Panc1 (cell line): ENCODE measurements around the gene SLC7A1. TPM values are rescaled to one million over a fixed set of nuclear protein-coding genes. Genes with fewer than 3 reads are reported as not detected.

Source experiments
- ATAC-seq: fragments of 200-7000 bp; cut with Tn5 transposase; 2 replicates; pipeline ENCODE4 v1.9.1; 2020; ENCODE audit warnings: mild to moderate bottlenecking, moderate library complexity
- BruUV-seq: library from RNA; stranded (reverse); fragments of 400-500 nt; replicated peaks from 2 replicates; lab custom pipeline; 2021; lab: Mats Ljungman, UMichigan
- CTCF ChIA-PET: fragments of 300-600 bp; sonication (Branson Sonifier 250); formaldehyde crosslinking; loops from one replicate; lab custom pipeline; 2022; ENCODE audit warnings: antibody characterized with exemption; lab: Charles Lee
- POLR2A ChIA-PET: fragments of 300-600 bp; sonication (Branson Sonifier 250); formaldehyde crosslinking; loops from one replicate; lab custom pipeline; 2022; ENCODE audit warnings: antibody characterized with exemption; lab: Charles Lee
- DNase-seq: peaks from one replicate; pipeline ENCODE4 v3.0.0-alpha.2; 2010; ENCODE audit warnings: low read depth, low spot score
- H3K27ac ChIP-seq: 2 replicates; pipeline ENCODE4 v1.5.1; 2011; ENCODE audit warnings: mild to moderate bottlenecking, low read length, inconsistent platforms
- H3K27me3 ChIP-seq: fragments of 200-500 bp; sonication (Bioruptor generic); 2 replicates; pipeline ENCODE4 v1.6.0; 2014; ENCODE audit warnings: low read length, inconsistent platforms; ENCODE audit not compliant: control insufficient read depth, insufficient read depth
- H3K36me3 ChIP-seq: fragments of 200-500 bp; sonication (Bioruptor generic); 2 replicates; pipeline ENCODE4 v1.5.1; 2014; ENCODE audit warnings: inconsistent platforms, mild to moderate bottlenecking, low read length, moderate library complexity; ENCODE audit not compliant: control insufficient read depth, insufficient read depth
- H3K4me1 ChIP-seq: 2 replicates; pipeline ENCODE4 v1.5.1; 2011; ENCODE audit warnings: inconsistent platforms, mild to moderate bottlenecking, low read length, moderate library complexity; ENCODE audit not compliant: control insufficient read depth, insufficient read depth
- H3K4me3 ChIP-seq, 2 experiments: 2 replicates each; pipeline ENCODE4 v1.5.1; 2011 to 2012; ENCODE audit warnings: low read depth in 2 of 2, low read length in 2 of 2, mild to moderate bottlenecking in 2 of 2, inconsistent platforms in 1 of 2, moderate library complexity in 1 of 2
- H3K9me3 ChIP-seq: fragments of 200-500 bp; sonication (Bioruptor generic); 2 replicates; pipeline ENCODE4 v1.5.1; 2014; ENCODE audit warnings: low read depth, mild to moderate bottlenecking, inconsistent platforms, low read length, moderate library complexity; ENCODE audit not compliant: control insufficient read depth, insufficient read depth
- POLR2AphosphoS5 ChIP-seq: IDR thresholded peaks from 2 replicates; pipeline ENCODE4 v1.6.1; 2012; ENCODE audit warnings: mild to moderate bottlenecking, low read depth, low read length, moderate library complexity
- SIN3A ChIP-seq: IDR thresholded peaks from 2 replicates; pipeline ENCODE4 v1.6.1; 2012; ENCODE audit warnings: low read depth, mild to moderate bottlenecking, low read length, moderate library complexity, borderline replicate concordance; ENCODE audit not compliant: insufficient read depth
- TCF7L2 ChIP-seq: IDR thresholded peaks from 2 replicates; pipeline ENCODE4 v1.6.1; 2011; ENCODE audit warnings: mild to moderate bottlenecking, low read depth, low read length, inconsistent platforms
- in situ Hi-C: cut with HindIII; loops from 2 replicates; pipeline ENCODE4 v1.10.0; 2016; ENCODE audit warnings: low sequenced_read_pairs, low pct_unique_long_range_greater_than_20kb
- intact Hi-C: fragments of 100-400 bp; cut with micrococcal nuclease; formaldehyde crosslinking; loops from one replicate; pipeline ENCODE4 v1.10.0; 2022; ENCODE audit not compliant: unreplicated experiment
- total RNA-seq: library from RNA; stranded (reverse); gene quantifications from one replicate; pipeline ENCODE4 v1.2.1, GENCODE V29; 2021; ENCODE audit not compliant: unreplicated experiment
- TF ChIP-seq, protein P1 (sequence below): fragments of 450-650 bp; IDR thresholded peaks from 2 replicates; pipeline ENCODE4 v1.5.1; 2017; ENCODE audit warnings: mild to moderate bottlenecking
- TF ChIP-seq, protein P2 (sequence below), 2 experiments: IDR thresholded peaks; 2 replicates each; pipeline ENCODE4 v1.6.1; 2011 to 2012; ENCODE audit warnings: low read depth in 2 of 2, control low read depth in 1 of 2, low read length in 1 of 2, mild to moderate bottlenecking in 1 of 2, moderate library complexity in 1 of 2; ENCODE audit not compliant: insufficient read depth in 1 of 2

Gene SLC7A1
- total RNA-seq, 1 experiment from 2014 or later = 63.3 TPM

DNA sequence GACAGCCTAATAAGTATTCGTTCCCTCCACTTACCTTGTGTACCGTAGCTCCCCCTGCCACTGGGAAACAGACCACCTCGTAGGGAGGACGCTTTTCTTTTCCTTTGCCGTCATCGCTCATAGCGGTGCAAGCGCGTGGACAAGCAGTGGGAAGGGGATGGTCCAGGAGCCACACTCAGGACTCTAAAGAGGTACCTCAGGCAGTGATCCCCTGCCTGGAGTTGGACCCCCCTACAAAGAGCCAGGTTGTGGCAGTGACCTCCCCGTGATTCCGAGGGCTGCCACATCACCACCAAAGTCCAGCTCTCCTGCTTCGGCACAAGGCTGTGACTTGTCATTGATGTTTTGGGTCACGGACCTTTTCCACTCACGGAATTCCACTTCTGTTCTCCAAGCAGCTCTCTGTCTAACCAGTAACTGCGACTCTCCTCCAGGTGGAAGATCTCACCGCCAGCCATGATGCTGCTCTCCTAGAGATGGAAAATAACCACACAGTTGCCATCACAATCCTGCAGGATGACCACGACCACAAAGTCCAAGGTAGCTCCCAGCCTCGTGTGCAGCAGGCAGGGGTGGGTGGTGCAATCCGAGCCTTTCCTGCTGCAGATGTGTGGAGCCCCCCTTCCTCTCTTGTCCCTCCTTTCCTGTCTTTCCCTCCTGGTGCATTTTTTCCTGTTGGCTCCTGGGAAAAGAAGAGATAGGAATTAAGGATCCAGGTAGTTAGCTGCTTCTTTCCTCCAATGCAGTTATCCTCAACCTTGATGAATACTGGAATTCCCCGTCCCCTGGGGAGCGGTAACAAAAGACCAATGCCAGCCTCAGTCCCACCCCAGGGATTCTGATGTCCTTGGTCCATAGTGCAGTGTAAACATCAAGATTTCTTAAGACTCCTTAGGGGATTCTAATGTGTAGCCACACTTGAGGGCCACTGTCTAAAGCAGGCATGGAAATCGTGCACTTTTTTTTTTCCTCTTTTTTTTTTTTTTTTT lies 107.7 kb downstream of the SLC7A1 start:
- Histone ChIP-seq H3K27me3 (no peaks in the 10 kb centered on the region; the same call in none of the 2 replicates), H3K4me1 (no peaks in the 10 kb centered on the region), H3K36me3 (no peaks in the 10 kb centered on the region), H3K27ac (no peak overlapping the region), H3K9me3 (no peaks in the 10 kb centered on the region), H3K4me3 (no peak overlapping the region)
- CTCF ChIA-PET = no interaction called here
- intact Hi-C loops = no loop called here
- no peak for ATAC-seq
- in situ Hi-C loops = no loop called here
- no TSS peak for BruUV-seq
- TF ChIP-seq, protein P1, sequence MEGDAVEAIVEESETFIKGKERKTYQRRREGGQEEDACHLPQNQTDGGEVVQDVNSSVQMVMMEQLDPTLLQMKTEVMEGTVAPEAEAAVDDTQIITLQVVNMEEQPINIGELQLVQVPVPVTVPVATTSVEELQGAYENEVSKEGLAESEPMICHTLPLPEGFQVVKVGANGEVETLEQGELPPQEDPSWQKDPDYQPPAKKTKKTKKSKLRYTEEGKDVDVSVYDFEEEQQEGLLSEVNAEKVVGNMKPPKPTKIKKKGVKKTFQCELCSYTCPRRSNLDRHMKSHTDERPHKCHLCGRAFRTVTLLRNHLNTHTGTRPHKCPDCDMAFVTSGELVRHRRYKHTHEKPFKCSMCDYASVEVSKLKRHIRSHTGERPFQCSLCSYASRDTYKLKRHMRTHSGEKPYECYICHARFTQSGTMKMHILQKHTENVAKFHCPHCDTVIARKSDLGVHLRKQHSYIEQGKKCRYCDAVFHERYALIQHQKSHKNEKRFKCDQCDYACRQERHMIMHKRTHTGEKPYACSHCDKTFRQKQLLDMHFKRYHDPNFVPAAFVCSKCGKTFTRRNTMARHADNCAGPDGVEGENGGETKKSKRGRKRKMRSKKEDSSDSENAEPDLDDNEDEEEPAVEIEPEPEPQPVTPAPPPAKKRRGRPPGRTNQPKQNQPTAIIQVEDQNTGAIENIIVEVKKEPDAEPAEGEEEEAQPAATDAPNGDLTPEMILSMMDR = no peak
- TF ChIP-seq, protein P2, sequence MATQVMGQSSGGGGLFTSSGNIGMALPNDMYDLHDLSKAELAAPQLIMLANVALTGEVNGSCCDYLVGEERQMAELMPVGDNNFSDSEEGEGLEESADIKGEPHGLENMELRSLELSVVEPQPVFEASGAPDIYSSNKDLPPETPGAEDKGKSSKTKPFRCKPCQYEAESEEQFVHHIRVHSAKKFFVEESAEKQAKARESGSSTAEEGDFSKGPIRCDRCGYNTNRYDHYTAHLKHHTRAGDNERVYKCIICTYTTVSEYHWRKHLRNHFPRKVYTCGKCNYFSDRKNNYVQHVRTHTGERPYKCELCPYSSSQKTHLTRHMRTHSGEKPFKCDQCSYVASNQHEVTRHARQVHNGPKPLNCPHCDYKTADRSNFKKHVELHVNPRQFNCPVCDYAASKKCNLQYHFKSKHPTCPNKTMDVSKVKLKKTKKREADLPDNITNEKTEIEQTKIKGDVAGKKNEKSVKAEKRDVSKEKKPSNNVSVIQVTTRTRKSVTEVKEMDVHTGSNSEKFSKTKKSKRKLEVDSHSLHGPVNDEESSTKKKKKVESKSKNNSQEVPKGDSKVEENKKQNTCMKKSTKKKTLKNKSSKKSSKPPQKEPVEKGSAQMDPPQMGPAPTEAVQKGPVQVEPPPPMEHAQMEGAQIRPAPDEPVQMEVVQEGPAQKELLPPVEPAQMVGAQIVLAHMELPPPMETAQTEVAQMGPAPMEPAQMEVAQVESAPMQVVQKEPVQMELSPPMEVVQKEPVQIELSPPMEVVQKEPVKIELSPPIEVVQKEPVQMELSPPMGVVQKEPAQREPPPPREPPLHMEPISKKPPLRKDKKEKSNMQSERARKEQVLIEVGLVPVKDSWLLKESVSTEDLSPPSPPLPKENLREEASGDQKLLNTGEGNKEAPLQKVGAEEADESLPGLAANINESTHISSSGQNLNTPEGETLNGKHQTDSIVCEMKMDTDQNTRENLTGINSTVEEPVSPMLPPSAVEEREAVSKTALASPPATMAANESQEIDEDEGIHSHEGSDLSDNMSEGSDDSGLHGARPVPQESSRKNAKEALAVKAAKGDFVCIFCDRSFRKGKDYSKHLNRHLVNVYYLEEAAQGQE (IDR thresholded peaks at IDR 0.05; ENCODE audit: insufficient read depth in 1 of 2, low read depth in 2 of 2, low read length in 1 of 2) = no peak
- no peak for TF ChIP-seq SIN3A
- TF ChIP-seq TCF7L2 = no peak
- no peak for TF ChIP-seq POLR2AphosphoS5
- DNase-seq = no peak
- POLR2A ChIA-PET = no interaction called here

DNA sequence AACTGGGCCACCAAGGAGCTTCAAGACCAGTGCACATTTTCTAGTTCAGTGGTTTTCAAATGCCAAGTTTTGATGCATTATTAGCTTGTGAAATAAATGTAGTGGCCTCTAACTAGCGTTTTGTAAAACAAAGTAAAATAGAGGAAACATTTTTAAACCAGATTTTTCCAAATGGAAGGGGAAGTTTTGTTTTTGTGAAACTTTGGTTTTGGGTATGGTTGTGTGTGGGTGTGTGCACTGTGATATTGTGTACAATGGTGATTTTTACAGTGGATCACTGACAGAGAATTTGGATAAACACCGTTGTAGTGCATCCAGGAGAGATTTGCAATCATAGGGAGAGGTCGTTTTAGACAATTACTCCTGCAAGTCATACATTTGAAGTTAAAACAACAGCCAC lies 108.9 kb downstream of the SLC7A1 start:
- Histone ChIP-seq H3K27me3 (no peaks in the 10 kb centered on the region; the same call in none of the 2 replicates), H3K27ac (no peak overlapping the region), H3K4me1 (no peaks in the 10 kb centered on the region), H3K36me3 (no peaks in the 10 kb centered on the region), H3K4me3 (no peak overlapping the region), H3K9me3 (no peaks in the 10 kb centered on the region)
- DNase-seq = no peak
- ChIA-PET POLR2A (no interaction called here), CTCF (no interaction called here)
- TF ChIP-seq, protein P2 (IDR thresholded peaks at IDR 0.05; ENCODE audit: insufficient read depth in 1 of 2, low read depth in 2 of 2, low read length in 1 of 2) = no peak
- no peak for TF ChIP-seq TCF7L2
- no peak for TF ChIP-seq POLR2AphosphoS5
- intact Hi-C loops (no loop called here), in situ Hi-C loops (no loop called here)
- no TSS peak for BruUV-seq
- no peak for ATAC-seq
